NCI-H524 (cell line): ENCODE measurements around the gene CTBP2.

Experiments used
- DNase-seq, 2 experiments: peaks; one replicate each; lab custom pipeline; 2025; lab: John Stamatoyannopoulos, UW

The CTBP2 gene

GRCh38 chr10:125144693-125145623 lies 15.4 kb downstream of the CTBP2 start:
- no peak for DNase-seq

DNA sequence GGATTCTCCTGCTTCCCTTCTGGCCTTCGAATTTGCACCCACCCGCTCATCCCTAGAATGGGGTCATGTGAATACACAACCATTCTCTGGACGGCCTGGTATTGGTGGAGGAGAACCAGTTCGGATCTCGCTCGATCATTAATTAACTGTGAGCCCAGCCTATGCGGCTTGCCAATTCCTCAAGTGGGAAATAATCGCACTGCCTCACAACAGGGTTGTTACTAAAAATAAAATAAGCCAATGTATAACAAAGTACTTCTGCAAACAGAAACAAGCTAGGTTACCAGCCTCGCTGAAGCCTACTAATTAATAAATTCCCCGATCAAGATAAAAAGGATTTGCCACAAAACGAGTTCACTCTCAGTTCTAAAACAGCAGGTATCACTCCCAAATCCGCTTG lies 16.2 kb downstream of the CTBP2 start:
- DNase-seq: no peak

GRCh38 chr10:125142946-125143345 lies 17.4 kb downstream of the CTBP2 start:
- no peak for DNase-seq

DNA sequence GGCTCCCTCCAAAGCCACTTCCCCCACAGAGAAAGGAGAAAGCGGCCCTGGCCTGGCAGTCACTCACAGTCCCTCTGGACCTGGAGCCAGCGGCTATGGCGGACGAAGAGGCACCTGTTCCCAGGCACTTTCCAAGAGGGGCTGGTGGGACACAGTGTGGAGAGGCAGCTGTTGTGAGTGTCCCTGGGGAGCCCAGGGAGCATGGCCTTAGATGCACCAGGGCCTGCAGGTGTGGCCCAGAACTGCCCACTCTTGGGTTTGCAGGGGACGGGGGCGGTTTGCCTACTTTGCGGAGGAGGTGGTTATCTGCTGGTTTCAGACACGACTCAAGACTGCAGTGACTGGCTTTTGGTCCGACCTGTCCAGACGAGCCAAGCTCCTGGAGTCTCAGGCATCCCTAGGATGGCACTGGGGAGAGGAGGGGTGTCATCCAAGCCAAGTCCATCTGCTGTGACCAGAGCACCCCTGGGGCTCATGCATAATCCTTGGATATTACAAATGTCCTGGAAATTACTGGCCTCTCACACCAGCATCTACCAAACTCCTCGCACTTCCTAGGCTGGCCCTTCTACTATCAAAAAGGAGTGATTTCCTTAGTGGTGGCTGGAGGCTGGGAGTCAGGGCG lies 18.4 kb downstream of the CTBP2 start:
- DNase-seq: peak in 1 of 2 experiments; percentile 21

GRCh38 chr10:125141150-125141859 lies 19.1 kb downstream of the CTBP2 start:
- no peak for DNase-seq

DNA sequence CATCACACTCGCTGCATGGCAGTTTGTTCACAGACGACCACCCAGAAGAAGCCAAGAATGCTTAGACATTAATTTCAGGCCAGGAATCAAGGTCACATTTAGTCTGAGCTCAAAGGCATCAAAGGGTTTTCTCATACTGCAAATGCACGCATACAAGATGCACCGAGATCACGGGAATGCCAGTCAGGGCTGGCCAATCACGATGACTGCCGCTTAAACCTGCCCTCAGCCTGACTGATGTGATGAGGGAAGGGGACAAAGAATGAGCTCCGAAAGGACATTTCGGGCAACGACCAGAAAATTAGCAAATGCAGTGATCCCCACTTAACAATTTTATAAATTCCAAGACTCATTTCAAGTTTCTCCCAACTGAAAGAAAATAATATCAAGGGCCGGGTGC lies 20.2 kb downstream of the CTBP2 start:
- DNase-seq: no peak

GRCh38 chr10:125137601-125138438 lies 22.5 kb downstream of the CTBP2 start:
- DNase-seq: no peak

GRCh38 chr10:125136087-125136486 lies 24.3 kb downstream of the CTBP2 start:
- DNase-seq: no peak

DNA sequence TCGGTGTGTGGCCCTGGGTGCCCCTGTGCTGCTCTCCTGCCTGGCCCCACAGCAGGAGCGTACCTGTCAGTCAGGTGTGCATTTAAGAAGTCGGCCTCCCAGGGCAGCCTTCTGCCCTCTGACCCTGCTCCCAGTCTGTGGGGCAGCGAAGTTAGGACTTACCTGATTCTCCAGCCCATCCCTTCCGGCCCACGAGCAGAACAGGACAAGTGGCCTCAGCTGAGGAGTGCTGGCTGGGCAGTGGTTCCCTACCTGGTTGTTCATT lies 24.7 kb downstream of the CTBP2 start:
- DNase-seq: no peak

- DNase-seq: no peak
These were observed 25.2 kb downstream of the CTBP2 start for GRCh38 chr10:125134916-125135770.

- no peak for DNase-seq
These were observed 25.9 kb downstream of the CTBP2 start for GRCh38 chr10:125134483-125134848.

- DNase-seq: no peak
These were observed 26.5 kb downstream of the CTBP2 start for GRCh38 chr10:125133696-125134482.

DNA sequence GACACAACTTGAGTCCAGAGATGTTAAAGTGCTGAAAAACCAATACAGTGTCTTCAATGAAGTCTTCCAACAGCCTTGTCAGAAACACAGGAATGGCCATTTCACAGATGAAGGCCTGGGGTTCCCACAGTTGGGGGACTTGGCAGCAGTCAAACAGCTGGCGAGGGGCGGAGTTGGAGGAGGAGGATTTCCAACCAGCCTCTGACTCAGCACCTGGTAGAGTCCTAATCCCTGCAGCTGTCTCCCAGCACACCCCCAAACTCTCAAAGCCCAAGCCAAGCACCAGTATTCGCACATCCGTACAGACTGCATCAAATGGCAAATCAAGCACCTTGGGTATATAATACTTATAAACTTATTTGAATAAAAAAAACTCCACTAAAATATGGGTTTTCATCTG lies 28.0 kb downstream of the CTBP2 start:
- DNase-seq: peak; percentile 2 to 54

DNA sequence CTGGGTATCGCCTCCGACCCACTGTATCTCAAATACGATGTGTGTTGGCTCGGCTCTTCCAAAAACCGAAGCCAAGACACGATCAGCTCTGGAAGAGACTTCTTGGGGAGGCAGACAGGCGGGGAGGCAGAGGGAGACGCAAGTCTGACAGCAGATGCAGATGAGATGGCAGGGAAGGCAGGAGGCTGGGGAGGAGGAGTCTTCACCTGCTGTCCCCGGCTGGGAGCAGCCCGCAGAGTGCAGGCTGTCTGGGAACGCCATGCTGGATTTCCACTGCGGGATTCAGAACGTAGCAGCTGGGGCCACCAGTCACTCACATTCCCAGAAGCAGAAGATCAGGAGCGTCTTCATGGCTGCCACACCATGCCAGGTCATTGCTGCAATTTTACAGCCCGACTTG lies 29.4 kb downstream of the CTBP2 start:
- no peak for DNase-seq

DNA sequence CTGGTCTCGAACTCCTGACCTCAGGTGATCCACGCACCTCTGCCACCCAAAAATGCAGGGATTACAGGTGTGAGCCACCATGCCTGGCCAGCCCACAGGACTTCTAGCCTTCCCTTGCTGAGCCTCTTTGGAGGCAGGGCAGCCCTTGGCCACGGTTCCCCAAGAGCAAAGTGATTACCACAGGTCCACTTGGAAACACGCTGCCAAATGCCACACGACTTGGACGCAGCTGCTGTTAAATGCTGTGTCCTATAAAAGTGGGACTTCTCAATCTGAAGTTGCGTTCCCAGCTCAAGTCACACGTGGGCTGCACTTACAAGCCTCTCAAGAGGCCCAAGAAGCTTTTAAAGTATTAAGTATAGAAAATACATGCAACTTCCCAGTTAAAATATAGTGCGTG lies 30.1 kb downstream of the CTBP2 start:
- no peak for DNase-seq

- DNase-seq: no peak
These were observed 31.3 kb downstream of the CTBP2 start for GRCh38 chr10:125129076-125129458.

DNA sequence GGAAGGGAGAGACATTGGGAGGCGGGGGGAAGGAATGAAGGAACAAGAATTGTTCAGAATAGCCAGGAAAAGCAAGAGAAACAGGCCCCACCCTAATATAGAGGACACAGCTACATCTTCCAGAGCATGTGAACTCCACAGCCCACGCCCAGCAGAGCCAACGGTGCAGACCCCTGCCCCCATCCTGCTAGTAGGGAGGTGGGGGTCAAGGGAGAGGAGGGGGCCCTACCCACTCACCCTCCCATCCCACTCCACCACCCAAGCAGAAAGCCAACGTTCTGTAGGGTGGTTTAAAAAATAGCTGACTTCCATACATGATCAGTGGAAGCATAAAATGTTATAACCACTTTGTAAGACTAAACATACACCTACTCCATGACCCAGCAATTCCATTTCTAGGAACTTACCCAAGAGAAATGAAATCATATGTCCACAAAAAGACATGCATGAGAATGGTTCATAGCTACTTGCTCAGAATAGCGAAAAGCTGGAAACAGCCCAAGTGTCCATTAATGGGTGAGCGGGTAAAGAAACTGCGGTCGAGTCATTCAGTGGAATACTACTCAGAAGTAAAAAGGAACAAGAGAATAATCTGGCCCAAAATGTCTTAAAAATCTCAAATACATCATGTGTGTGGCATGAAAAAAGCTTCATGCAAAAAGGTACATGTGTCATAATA lies 31.8 kb downstream of the CTBP2 start:
- DNase-seq: no peak

- DNase-seq: no peak
These were observed 32.4 kb downstream of the CTBP2 start for GRCh38 chr10:125127986-125128385.

GRCh38 chr10:125127110-125127509 lies 33.3 kb downstream of the CTBP2 start:
- DNase-seq: no peak
